HG02852 (cell line): ENCODE results near the gene FTO.

Source experiments
- ATAC-seq: cut with Tn5 transposase; IDR thresholded peaks from one replicate; pipeline ENCODE4 v1.9.1; 2021; ENCODE audit warnings: mild to moderate bottlenecking, moderate library complexity; ENCODE audit not compliant: unreplicated experiment

FTO gene

GRCh38 chr16:53780051-53780450 lies 76.1 kb downstream of the FTO start:
- ATAC-seq: no peak

GRCh38 chr16:53781023-53781605 lies 77.2 kb downstream of the FTO start:
- ATAC-seq: no peak

- ATAC-seq: no peak
Measured at GRCh38 chr16:53782148-53782547, 78.2 kb downstream of the FTO start.

- no peak for ATAC-seq
Measured at GRCh38 chr16:53784291-53784690, 80.3 kb downstream of the FTO start.

- ATAC-seq: no peak
Measured at GRCh38 chr16:53785044-53785443, 81.1 kb downstream of the FTO start.

- no peak for ATAC-seq
Measured at GRCh38 chr16:53785916-53786315, 82.0 kb downstream of the FTO start.

GRCh38 chr16:53787423-53787822 lies 83.5 kb downstream of the FTO start:
- no peak for ATAC-seq

GRCh38 chr16:53789137-53789536 lies 85.2 kb downstream of the FTO start:
- ATAC-seq: no peak

GRCh38 chr16:53792161-53792951 lies 88.4 kb downstream of the FTO start:
- ATAC-seq: no peak

- ATAC-seq: no peak
Measured at GRCh38 chr16:53803451-53803850, 99.5 kb downstream of the FTO start.

- no peak for ATAC-seq
Measured at GRCh38 chr16:53803998-53804397, 100.0 kb downstream of the FTO start.

- no peak for ATAC-seq
Measured at GRCh38 chr16:53804467-53804866, 100.5 kb downstream of the FTO start.

GRCh38 chr16:53805113-53805512 lies 101.2 kb downstream of the FTO start:
- ATAC-seq: no peak

GRCh38 chr16:53805752-53806151 lies 101.8 kb downstream of the FTO start:
- no peak for ATAC-seq

- ATAC-seq: no peak
Measured at GRCh38 chr16:53809088-53809932, 105.4 kb downstream of the FTO start.

- no peak for ATAC-seq
Measured at GRCh38 chr16:53812914-53813313, 109.0 kb downstream of the FTO start.

- ATAC-seq: no peak
Measured at GRCh38 chr16:53814801-53815200, 110.8 kb downstream of the FTO start.

- no peak for ATAC-seq
Measured at GRCh38 chr16:53816211-53816836, 112.4 kb downstream of the FTO start.

- no peak for ATAC-seq
Measured at GRCh38 chr16:53817117-53817755, 113.3 kb downstream of the FTO start.

- no peak for ATAC-seq
Measured at GRCh38 chr16:53817812-53818550, 114.0 kb downstream of the FTO start.
